NCI-H446 (cell line): Measurements from ENCODE around the gene WDR43.

Experiments
- DNase-seq, 2 experiments: peaks; one replicate each; lab custom pipeline; 2025; lab: John Stamatoyannopoulos, UW

The WDR43 gene, protein sequence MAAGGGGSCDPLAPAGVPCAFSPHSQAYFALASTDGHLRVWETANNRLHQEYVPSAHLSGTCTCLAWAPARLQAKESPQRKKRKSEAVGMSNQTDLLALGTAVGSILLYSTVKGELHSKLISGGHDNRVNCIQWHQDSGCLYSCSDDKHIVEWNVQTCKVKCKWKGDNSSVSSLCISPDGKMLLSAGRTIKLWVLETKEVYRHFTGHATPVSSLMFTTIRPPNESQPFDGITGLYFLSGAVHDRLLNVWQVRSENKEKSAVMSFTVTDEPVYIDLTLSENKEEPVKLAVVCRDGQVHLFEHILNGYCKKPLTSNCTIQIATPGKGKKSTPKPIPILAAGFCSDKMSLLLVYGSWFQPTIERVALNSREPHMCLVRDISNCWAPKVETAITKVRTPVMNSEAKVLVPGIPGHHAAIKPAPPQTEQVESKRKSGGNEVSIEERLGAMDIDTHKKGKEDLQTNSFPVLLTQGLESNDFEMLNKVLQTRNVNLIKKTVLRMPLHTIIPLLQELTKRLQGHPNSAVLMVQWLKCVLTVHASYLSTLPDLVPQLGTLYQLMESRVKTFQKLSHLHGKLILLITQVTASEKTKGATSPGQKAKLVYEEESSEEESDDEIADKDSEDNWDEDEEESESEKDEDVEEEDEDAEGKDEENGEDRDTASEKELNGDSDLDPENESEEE

DNA sequence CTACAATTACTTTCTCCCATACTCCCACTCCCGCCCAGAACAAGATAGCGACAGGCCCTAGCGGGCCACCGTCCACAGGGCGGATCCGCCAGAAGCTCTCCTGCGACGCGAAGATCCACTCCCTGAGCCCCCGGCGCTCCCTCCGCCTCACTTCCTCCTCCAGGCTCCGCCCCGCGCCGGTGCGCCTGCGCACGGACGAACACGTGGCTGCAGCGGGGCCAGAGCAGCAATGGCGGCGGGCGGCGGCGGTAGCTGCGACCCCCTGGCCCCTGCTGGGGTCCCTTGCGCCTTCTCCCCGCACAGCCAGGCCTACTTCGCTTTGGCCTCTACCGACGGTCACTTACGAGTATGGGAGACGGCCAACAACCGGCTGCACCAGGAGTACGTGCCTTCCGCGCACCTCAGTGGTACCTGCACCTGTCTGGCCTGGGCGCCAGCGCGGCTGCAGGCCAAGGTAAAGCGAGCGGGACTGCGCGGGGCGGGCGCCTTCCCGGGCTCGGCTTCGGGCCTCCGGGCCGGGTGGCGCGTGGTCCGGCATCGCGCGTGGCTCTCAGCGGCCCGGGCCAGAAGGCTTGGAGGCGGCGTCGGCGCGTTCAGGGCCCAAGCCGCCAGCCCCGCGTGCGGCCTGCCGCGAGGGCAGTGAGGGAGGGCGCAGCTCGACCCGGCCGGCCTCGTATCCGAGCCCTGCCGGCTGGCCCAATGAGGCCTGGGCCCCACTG is at the start of gene WDR43:
WDR43 (plus strand) TSS at position 198 of the 719 bp plus-strand sequence; CDS start at position 230, 32 bp downstream.
- DNase-seq = peak; percentile 93 to 97

GRCh38 chr2:28855193-28855592 is 39.3 kb upstream of the WDR43 start:
- DNase-seq = no peak

- DNase-seq = no peak
Measured at GRCh38 chr2:28855977-28856376, 38.5 kb upstream of the WDR43 start.

DNA sequence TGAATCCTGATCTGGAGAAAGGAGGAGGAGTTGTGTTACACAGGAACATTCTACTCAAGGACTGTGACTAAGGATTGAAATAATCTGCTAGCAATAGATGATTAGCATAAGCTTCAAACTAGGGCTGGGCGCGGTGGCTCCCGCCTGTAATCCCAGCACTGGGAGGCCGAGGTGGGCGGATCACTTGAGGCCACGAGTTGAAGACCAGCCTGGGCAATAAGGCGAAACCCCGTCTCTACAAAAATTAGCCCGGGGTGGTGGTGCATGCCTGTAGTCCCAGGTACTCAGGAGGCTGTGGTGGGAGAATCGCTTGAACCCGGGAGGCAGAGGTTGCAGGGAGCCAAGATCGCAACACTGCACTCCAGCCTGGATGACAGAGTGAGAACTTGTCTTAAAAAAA is 25.9 kb upstream of the WDR43 start:
- DNase-seq = no peak

DNA sequence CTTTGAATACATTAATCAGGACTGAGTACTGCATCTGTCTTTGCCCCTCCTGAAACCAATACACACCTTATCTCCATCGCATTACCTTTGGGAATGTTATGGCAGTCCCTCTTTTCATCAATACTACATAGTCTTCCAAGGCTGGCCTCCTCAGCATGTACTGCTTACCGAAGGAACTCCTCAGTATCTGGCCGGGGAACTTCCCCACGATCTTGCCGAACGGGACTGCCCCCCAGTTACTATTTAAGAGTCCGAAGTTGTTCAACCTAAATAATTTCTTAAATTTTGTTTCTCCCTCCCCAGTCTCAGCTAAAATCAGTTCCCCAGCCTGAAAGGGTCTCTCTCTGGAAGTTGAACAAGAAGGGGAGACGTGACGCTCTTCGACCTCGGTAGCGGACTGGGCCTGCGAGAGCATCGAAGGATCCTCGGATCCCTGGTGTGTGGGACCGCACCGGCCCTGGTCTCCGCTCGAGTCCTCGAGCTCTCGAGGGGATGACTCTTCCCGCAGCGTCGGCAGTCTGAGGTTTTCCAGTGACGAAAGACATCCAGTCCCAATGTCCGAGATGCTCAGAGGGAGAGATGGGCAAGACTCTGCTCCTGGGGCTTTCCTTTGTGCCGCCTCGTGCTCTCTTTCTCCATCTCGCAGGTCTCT is 24.8 kb upstream of the WDR43 start:
- no peak for DNase-seq

- peak; percentile 84 to 96 for DNase-seq
Measured at GRCh38 chr2:28870146-28870891, 24.1 kb upstream of the WDR43 start, which contains the start of gene TRMT61B. Gene TRMT61B (minus strand): TSS chr2:28870309. CDS start chr2:28870277, 32 bp downstream.

GRCh38 chr2:28871620-28872019 is 22.8 kb upstream of the WDR43 start:
- DNase-seq = no peak

DNA sequence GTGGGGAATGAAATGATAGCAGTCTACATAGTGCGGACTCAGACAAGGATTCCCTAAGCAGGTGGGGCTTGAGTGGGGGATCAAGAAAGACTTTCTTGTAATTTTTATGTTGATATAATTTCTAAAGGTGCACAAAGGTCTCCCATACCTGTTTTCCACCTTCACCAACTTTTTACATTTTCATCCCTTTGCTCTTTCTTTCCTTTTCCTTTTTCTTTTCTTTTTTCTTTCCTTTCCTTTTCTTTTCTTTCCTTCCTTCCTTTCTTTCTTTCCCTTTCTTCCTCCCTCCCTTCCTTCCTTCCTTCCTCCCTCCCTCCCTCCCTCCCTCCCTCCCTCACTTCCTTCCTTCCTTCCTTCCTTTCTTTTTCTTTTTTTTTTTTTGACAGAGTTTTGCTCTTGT is 14.3 kb upstream of the WDR43 start:
- no peak for DNase-seq

DNA sequence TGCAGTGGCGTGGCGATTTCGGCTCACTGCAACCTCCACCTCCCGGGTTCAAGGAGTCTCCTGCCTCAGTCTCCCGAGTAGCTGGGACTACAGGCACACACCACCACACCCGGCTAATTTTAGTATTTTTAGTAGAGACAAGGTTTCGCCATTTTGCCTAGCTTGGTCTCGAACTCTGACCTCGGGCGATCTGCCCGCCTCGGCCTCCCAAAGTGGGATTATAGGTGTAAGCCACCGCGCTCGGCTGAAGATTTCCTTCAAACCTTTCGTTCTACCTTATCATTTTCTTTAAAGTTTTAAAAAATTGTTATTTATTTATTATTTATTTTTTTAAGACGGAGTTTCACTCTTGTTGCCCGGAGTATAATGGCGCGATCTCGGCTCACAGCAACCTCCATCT is 979 bp upstream of the WDR43 start:
- no peak for DNase-seq

GRCh38 chr2:28895189-28895893 is 874 bp downstream of the WDR43 start:
- DNase-seq = peak in 1 of 2 experiments; percentile 41

- no peak for DNase-seq
Measured at GRCh38 chr2:28896906-28897305, 2.4 kb downstream of the WDR43 start.

- no peak for DNase-seq
Measured at GRCh38 chr2:28898048-28898447, 3.6 kb downstream of the WDR43 start.

- DNase-seq = no peak
Measured at GRCh38 chr2:28901202-28901601, 6.7 kb downstream of the WDR43 start.

DNA sequence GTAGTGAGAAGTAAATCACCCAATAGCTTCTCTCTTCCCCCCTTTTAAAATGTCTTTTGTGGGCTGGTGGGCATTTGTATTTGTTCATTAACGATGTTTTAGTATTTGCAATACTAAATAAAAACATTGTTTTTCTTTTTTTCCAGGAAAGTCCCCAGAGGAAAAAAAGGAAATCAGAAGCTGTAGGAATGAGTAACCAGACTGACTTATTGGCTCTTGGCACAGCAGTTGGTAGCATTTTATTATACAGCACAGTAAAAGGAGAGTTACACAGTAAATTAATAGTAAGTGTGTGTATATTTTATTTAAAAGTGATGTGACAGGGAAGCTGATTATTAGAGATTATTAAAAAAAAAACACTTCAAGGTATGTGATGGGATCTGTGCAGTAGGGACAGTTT is 7.4 kb downstream of the WDR43 start:
- no peak for DNase-seq

DNA sequence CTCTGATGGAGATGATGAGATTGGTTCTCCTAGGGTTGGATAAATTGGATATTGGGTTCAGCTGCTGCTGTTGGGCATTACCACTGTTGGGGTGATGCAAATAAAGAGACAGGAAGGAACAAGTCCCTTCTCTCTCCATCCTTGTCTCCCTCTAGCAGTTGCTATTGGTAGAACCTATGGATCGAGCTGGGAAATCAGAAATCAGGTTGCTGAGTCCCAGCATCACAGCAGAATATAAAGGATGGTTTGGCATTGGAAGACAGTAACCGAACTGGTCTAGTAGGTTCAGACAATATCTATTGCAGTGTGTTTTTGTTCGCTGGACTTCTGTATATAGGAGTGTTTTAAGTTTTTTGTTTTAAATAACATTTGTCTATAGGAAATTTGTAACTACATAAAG is 8.1 kb downstream of the WDR43 start:
- no peak for DNase-seq

GRCh38 chr2:28904295-28904694 is 9.8 kb downstream of the WDR43 start:
- no peak for DNase-seq

- no peak for DNase-seq
Measured at GRCh38 chr2:28904802-28905457, 10.5 kb downstream of the WDR43 start.

DNA sequence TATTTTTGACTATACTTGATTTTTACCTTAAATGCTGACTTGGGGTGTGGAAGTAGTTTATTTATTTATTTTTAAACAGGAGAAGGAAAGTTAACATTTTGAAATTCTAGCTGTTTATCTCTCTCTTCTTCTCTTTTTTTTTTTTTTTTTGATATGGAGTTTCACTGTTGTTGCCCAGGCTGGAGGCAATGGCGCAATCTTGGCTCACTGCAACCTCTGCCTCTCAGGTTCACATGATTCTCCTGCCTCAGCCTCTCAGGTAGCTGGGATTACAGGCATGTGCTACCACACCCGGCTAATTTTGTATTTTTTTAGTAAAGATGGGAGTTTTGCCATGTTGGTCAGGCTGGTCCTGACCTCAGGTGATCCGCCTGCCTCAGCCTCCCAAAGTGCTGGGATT is 11.1 kb downstream of the WDR43 start:
- no peak for DNase-seq

DNA sequence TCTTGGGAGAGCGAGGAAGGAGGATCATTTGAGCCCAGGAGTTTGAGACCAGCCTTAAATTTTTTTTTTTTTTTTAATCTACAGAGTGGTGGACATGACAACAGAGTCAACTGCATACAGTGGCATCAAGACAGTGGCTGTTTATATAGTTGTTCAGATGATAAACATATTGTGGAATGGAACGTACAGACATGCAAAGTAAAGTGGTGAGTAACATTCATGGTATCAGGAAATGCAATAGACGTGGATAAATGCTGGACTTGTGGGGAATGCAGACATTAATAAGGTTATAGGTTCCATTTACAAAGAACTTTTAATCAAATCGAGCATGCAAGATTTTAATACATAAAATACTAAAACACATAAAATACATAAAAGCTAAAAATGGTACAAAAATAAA is 11.9 kb downstream of the WDR43 start:
- no peak for DNase-seq

- DNase-seq = no peak
Measured at GRCh38 chr2:28906821-28907220, 12.4 kb downstream of the WDR43 start.
